G401 (cell line): Measurements from ENCODE around the gene PSMA1. TPM values are rescaled to one million over a fixed set of nuclear protein-coding genes. Genes with fewer than 3 reads are reported as not detected.
"Not testable (repeated sequence)": the region's sequence is repeated elsewhere in the genome, so short reads cannot be mapped to it uniquely, and the experiment has no call there.

Experiments used
- DNase-seq: peaks from one replicate; pipeline ENCODE4 v3.0.0-alpha.2; 2015; ENCODE audit warnings: low spot score
- in situ Hi-C: cut with HindIII; loops from 2 replicates; pipeline ENCODE4 v1.10.0; 2016; ENCODE audit warnings: low sequenced_read_pairs, mixed read lengths
- total RNA-seq: library from RNA; depleted of rRNA; stranded (reverse); fragments of >200 nt; shearing (Covaris generic); gene quantifications from 2 replicates; pipeline ENCODE4 v1.2.3, GENCODE V29; 2014; rRNA removed

Gene PSMA1
- total RNA-seq = 389 and 414 TPM in 2 replicates

DNA sequence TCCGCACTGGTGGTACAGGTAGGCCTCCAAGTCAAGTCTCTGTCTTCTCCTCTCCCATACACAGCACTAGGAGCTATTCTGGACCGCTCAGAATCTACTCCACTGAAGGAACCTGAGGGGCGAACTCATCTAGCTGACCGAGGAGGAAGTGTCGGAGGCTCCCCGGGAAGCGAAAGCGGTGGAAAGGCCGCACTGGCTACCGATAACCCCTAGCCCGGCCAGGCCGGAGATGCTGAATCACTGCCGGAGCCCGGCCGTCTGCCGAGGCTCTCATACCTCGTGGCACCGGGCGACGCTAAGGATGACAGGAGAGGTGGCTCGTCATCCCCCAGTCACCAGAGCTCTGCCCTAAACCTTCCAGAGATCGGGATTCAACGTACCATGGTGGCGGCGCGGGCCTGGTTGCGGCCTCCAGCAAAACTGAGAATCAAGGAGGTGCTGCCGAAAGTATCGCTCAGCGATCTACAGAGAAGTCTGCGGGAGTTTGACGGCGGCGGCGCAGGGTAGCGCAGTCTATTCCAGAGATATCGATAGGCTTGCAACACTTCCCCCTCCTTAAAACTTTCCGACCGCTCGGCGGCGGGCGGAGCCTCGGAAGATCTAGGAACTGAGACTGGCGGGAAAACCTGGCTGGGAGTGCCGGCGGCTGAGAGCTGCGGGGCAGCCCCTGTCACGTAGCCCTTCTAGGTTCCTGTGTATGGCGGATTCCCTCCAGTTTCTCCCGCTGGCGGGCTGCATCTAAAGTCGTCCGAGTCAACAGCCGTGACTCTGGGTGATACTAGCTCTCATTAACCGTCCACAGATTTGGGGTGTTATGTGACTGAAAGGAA, at the start of gene PSMA1:
TSS of gene PSMA1 (minus strand) at position 470 of the 830 bp plus-strand sequence. CDS start at position 383, 87 bp downstream.
- DNase-seq = peak; percentile 97
- in situ Hi-C loops = no loop called here

DNA sequence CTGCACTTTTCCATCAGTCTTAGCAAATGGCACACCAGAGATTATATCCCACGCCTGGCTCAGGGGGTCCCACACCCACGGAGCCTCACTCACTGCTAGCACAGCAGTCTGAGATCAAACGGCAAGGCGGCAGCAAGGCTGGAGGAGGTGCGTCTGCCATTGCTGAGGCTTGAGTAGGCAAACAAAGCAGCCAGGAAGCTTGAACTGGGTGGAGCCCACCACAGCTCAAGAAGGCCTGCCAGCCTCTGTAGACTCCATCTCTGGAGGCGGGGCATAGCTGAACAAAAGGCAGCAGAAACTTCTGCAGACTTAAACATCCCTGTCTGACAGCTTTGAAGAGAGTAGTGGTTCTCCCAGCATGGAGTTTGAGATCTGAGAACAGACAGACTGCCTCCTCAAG, 49.3 kb upstream of the PSMA1 start:
- DNase-seq, in situ Hi-C loops: not testable (repeated sequence)

DNA sequence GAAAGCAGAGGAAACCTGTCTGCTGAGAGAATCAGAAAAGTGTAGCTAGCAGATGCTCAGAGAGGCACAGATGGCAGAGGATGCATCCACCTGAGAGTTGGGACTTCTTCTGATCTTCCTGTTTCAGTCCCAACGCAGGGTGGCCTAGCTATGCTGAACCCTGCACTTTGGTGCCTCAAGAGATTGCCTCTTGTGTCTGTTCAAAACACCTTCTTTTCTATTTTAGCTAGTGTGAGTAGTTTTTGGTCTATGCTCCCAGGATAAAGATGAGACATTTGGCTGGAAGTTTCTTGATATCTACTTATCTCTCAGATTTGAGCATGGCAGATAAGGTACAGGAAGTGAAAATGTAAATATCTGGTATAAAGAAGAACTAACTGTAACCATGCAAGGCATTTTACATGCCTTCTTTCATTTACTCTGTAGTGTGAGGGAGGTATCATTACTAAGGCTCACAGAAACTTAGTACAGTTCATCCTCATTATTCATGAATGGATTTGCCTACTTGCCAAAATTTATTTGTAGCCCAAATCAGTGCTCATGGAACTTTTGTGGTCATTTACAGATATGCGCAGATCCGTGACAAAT, 47.0 kb upstream of the PSMA1 start:
- no peak for DNase-seq
- in situ Hi-C loops = no loop called here

DNA sequence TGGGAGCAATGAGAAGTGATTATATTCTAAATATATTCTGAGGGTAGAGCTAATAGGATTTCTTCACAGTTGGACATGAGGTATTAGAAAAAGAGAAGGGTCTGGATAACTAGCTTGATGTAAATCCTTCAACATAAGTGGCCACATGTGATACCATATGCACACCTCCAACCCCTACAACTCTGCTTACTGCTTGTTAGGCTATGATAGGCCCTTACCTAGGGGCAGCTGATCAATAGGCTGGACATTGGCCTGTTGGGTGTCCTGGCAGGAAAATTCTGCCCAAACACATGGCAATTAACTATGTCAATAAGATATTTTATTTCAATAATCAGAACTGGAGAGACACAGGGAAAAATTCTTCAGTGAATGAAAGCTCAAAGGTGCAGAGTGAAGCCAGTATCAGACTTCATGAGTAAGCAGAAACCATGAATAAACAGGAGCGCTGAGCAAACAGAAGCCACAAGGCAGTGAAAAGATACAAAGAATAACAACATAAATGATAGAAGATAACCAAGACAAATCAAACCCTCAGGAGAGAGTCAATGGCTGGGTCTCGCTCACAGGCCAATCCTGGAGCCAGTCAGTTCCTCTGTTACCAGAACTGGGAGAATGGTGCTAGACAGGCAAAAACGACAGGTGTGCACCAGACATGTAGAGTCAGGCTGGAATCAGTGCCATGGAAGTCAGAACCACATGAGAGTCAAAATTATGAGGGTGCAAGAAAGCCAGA, 46.3 kb upstream of the PSMA1 start:
- no peak for DNase-seq
- in situ Hi-C loops = no loop called here

DNA sequence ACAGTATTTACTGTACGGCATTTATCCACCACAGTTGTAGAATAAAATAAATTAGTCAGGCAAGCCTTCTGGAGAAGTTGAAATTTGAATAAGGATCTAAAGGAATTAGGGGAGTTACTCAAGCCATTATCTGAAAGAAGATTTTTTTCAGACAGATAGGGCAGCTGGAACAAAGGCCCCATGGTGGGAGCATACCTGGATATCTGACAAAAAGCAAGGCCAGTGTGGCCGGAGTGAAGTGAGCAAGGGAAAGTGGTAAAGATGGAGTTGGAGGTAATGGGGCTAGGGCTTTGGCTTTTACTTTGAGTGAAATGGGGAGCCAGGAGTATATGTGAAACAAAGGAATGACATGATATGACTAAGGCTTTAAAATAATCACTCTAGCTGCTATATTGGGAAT, 45.7 kb upstream of the PSMA1 start:
- peak; percentile 51 for DNase-seq
- in situ Hi-C loops = no loop called here

DNA sequence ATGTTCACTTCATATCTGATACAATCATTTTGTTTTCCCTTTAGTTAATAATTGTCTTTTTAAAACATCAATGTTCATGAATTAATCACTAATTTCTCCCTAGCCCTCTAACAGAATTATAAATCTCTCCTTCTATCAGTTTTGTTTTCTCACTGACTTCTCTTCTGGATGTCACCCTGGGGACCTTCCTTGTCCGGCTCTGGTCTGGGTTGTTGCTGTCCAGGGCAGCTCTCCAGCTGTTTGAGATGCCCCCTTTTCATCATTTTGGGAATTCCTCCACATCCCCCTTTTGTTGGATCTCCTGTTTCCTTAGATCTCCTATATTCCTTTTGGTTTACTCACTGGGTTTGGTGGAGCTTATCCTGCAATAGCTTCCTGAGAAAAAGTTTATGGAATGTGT, 35.6 kb upstream of the PSMA1 start:
- DNase-seq = no peak

DNA sequence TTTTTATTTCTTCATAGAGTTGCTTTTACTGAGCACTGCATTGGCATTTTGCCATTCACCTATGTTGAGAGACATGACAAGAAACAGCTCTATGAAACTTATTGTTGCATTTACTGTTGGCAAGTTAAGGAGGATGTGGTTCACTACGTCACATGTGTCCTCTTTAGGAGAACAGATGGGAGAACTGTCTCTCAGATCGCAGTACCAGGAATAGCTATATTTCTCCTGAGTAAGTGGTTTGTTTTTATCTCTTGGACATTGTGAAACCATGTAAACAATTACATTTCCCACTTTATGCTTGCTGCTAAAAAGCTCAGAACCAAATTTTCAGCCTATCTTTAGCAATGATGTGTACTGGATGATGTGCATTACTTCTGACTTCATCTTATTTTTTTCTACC, 34.8 kb upstream of the PSMA1 start:
- peak; percentile 89 for DNase-seq
- in situ Hi-C loops = no loop called here

More for the DNA sequence above, 35.6 kb upstream of the PSMA1 start:
- in situ Hi-C loops = no loop called here

DNA sequence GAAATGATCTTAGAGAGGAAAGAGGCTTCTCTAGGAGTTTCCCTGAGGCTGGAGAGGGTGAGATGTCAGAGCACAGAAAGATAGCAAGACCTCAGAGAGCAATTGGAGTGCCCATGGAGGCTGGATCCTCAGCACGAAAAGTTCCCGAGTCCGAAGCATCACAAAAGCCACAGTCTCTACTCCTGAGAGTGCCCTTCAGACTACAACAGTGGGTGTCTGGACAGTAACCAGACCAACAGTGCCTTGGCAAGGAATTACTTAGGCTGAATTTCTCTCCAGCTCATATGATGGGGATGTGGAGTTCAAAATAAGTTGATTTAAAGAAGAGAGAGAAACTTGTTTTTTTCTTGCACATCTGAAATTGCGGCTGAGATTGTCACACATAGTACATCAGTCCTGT, 31.9 kb upstream of the PSMA1 start:
- peak; percentile 75 for DNase-seq
- in situ Hi-C loops = no loop called here

DNA sequence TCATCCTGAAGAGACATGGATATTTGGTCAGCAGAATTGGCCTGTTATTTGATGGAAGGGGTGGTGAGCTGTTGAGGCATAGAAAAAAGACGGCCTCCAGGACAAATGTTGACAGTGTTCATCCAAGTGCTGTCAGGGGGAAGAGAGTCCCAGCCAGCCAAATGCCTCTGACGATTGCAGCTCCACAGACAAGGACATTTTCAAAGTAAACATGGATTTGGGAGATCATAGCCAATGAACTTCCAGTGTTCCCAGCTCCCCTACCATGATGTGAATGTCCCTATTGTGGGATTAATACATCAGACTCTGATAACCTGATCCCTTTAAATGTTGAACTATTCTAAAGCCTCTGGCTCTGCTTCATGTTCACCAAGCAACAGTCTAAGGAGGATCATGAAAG, 31.2 kb upstream of the PSMA1 start:
- DNase-seq = peak; percentile 77
- in situ Hi-C loops = no loop called here

DNA sequence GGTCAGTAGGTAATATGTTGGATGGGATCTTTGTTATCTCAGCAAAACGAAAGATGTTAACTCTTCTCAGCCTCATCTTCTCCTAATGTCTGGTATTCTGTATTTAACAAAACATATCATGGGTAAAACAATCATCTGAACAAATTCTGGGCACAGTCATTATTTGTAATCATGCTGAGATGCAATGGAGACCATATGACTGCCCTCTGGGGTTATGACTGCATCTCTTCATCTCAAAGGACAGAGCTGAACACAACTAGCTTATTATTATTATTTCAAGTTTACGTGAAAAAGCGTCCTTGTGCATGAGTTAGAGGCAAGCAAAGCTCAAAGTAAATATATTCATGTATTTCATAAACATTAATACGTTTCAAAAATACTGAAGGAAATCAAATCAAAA, 29.7 kb upstream of the PSMA1 start:
- in situ Hi-C loops = no loop called here
- no peak for DNase-seq

DNA sequence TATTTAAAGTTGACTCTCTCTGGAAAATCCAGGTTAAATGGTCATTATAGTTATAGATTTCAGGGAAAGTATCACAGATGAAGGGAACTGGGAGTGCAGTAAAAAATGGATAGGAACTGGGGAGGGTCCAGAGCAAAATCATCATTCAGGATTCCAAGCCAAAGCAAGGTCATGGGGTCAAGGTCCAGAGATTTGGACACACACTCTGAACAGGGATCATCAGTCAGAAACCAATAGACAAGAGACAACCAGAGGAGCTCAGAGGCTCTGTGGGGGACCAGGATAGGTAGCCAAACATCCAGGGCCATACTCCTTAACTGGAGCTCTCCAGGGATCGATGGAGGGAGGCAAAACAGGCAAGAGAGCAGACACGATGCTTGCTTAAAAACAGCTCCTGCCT, 27.3 kb upstream of the PSMA1 start:
- DNase-seq = no peak
- in situ Hi-C loops = no loop called here

DNA sequence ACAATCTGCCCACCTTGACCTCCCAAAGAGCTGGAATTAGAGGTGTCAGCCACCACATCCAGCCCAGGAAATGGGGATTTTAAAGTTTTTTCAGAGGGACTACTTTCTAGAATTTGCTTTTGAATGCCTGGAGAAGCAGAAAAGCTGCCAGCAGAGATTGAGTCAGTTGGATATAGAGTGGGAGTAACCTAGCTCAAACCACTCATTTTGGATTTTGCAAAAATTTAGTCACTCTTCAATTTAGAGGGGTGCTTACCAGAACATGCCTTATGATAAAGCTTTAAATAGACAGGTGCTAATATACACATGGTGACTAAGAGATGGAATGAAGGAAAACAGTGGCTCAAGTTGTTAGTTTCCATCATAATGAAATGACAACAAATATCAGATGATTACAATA, 26.5 kb upstream of the PSMA1 start:
- no peak for DNase-seq
- in situ Hi-C loops = no loop called here

DNA sequence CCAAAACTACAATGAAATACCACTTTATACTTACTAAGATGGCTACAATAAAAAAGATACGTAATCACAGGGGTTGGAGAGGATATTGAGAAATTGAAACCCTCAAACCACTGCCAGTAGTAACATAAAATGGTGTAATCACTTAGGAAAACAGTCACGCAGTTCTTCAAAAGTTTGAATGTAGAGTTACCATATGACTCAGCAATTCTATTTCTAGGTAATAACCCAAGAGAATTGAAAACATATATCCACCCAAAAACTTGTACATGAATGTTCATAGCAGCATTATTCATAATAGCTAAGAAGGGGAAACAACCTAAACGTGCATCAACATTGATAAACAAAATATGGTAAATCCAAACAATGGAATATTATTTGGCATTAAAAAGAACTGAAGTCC, 24.4 kb upstream of the PSMA1 start:
- in situ Hi-C loops = no loop called here
- DNase-seq = no peak

DNA sequence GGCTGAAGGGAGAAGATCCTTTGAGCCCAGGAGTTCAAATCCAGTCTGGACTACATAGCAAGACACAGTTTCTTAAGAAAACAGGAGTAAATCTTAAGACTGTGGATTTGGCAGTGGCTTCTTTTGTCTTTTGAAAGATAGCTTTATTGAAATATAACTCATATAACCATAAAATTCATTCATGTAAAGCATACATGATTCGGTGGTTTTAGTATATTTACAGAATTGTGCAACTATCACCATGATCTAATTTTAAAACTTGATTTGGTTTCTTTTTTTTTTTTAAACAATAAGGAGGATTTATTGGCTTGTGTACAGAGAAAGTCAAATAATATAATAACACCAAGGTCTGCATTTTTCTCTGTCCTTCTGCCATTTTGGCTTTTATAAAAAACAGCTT, 23.1 kb upstream of the PSMA1 start:
- DNase-seq = no peak
- in situ Hi-C loops = no loop called here

DNA sequence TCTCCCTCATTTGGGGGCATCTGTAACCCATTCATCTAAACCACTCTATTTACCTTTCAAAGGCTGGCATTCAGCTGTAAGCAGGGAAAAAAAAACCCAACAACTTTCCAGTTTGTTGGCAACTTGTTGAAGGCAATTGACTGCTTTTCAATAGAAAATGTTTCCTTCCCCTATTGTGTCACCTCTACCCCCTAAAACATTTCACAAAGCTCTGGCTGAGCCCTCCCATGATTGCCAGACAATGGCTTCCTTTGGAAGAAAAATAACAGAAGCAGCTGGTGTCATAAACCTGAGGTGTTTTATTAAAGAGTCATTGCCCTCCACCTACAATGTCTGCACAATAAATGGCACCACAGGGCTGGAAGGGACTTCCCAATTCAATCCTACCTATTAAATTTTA, 22.1 kb upstream of the PSMA1 start:
- in situ Hi-C loops = no loop called here
- no peak for DNase-seq

DNA sequence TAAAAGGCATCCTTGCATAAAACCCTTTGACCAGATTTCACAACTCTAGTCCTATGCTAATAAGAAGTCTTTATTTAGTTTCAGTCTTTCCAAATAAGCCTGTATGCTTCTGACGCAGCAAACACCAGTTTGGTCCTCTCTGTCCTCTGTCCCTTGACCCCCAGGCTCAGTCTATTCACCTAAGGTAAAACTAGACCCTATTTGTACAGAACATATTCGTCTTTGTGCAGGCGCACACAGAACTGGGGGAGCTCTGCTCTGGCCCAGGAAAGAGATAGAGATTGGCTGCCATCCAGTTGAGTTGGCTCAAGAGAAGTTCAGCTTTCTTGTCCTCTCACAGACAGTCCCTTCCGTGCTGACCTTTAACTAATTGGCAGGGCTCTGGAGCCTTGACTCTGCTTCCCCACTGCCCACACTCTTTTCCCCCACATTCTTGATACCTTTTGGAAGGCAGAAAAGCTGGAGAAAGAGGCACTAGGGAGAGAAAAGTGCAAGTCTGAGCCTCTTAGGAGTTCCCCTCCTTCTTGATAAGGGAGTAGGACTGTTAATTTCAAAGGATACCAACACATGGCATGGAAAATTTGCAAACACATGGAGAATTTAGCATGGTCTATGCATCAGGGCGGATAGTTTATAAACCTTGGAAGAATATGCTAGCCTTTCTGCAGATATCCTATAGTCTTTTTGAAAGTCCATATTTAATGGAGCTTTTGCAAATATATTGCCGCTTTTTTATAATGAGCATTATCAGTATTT, 21.2 kb upstream of the PSMA1 start:
- in situ Hi-C loops = no loop called here
- peak; percentile 90 for DNase-seq

DNA sequence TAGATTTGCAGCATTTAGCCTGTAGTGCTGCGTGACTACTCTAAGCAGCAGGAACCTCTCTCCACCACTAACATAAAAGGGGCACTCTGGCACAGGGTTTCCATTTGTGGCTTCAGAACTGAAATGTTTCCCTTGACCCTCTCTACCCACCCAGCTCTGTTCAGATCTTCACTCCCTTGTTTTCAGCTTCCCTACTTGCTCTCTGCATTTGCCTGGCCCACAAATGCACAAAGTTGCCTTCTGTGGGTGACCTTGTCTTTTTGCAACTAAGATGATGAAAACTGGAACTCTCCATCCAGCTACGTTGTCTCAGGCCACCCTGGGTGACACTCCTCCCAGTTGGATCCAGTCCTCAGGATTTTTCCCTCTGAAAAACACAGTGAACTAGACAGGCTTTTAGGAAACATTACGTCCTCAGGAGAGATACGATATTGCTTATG, 19.8 kb upstream of the PSMA1 start:
- in situ Hi-C loops = no loop called here
- peak; percentile 85 for DNase-seq

DNA sequence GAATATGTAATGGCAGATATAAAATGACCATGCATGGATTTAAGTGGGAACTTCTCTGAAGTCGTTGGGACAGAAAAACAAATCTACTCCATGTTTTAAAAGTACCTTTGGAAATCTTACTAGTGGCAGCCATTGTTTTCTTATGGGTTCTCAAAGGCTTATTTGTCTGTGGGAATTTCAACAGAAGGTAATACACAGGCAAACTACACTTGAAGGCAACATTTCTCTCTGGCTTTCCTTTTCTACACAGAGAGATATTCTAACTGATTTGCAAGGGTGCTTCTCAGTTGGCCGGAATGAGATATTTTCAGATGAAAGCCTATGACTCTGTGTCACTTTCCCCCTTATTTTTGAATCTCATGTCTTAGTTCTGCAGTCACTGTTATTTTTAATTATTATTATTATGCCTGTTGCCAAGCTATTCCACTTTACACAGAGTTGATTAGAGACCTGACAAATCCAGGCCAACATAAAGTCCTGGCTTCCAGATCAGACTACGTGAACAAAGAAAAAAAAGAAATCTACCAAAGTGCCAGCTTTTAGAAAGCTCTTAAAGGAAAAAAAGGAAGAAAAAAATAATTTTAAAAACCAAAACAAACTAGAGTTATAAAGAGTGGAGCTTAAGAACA, 18.9 kb upstream of the PSMA1 start:
- in situ Hi-C loops = no loop called here

DNA sequence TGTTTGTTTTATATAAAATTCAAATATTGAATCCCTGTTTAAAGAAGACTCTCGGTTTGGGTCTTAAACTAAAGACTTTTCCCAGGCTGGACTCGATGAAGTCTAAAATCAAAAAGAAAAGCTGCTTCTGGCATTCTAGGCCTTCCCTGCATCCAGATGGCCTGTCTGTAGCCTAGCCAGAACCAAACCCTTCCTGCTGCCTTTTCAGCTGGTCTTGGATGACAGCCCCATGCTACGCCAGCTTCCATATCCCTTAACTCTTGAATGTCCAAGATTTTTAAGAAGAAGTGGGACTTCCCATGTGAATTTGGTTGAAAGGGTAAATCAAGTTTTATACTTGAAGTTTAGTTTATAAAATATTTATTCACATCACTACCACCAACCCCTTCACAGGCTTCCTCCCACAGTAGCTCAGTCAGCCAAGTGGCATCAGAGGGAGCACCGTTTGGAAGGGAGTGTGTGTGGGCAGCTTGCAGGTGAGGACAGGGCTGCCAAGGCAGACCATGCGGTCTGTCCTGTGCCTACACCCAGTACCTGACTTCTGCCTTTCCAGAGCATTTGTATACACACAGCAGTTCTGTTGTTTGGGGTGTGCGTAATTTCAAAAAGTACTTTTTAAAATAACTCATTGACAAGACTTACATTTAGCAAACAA, 18.2 kb upstream of the PSMA1 start:
- in situ Hi-C loops = no loop called here
- peak; percentile 97 for DNase-seq

More for the DNA sequence above, 18.9 kb upstream of the PSMA1 start:
- DNase-seq = no peak
